GM12891 (cell line): ENCODE results near the gene TRPC3.

ENCODE experiments used
- PAX5 ChIP-seq: IDR thresholded peaks from 2 replicates; pipeline ENCODE4 v1.6.1; 2011; ENCODE audit warnings: low read length, moderate library complexity, mild to moderate bottlenecking; ENCODE audit not compliant: insufficient read depth, severe bottlenecking
- POLR2A ChIP-seq: IDR thresholded peaks from 2 replicates; pipeline ENCODE4 v1.6.1; 2011; ENCODE audit warnings: low read depth, low read length, control low read depth
- POU2F2 ChIP-seq: IDR thresholded peaks from 2 replicates; pipeline ENCODE4 v1.6.1; 2011; ENCODE audit warnings: low read depth, mild to moderate bottlenecking, control low read depth, low read length, moderate library complexity
- SPI1 ChIP-seq: IDR thresholded peaks from 2 replicates; pipeline ENCODE4 v1.6.1; 2011; ENCODE audit warnings: low read depth, low read length, control low read depth
- TAF1 ChIP-seq: IDR thresholded peaks from 2 replicates; pipeline ENCODE4 v1.6.1; 2011; ENCODE audit warnings: low read depth, low read length, control low read depth

GRCh38 chr4:121989715-121990114 is 37.9 kb upstream of the TRPC3 start:
- TF ChIP-seq SPI1 (no peak), POLR2A (no peak), TAF1 (no peak), PAX5 (no peak), POU2F2 (no peak)
